ENCODE data around the gene TNPO2. TPM values are rescaled to one million over a fixed set of nuclear protein-coding genes. Genes with fewer than 3 reads are reported as not detected.

TNPO2 gene
- total and polyA plus RNA-seq, 2 of the 13 experiments (the other 11 are each of a cell fraction or from before 2014, with no cell fraction given), result 31.7 to 61.0 TPM

DNA sequence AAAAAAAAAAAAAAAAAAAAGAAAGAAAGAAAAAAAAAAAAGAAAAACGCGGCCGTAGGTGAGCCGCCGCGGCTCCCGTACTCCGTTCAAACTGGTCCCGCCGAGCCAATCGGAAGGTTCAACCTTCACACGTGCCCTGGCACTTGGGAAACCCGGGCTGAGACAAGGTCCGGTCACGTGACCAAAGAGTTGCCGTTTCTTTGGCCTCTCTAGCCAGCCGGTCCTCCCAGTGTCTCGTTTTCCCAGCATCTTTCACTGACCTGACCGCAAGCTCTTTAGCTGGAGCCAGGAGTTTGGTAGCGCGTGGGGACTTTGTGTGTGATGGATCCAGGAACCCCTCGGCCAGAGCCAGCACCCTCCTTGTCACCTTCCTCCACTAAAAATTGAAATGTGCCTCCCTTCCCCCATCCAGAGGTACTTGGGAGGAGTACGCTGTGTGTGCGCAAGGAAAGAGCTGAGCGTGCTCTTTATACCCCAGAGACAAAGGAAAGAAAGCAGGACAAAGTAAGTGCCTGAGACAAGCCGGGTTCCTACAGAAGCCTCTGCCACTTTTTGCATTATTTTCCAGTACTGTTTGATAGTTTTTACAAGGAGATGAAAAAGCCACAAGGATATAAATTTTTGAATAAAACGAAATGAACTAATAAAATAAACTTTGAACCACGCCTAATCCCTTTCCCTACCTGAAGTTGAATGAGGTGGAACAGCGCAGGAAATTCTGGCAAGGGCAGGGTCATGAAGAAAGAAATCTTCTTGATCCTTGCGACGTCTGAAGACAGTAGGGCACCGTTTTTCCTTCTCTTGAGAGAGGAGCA is 959 bp downstream of the TNPO2 start (continued):
- peak; percentile 83; the same call in 1 of the 3 replicates for TF ChIP-seq MXI1 (IDR thresholded peaks at IDR 0.05; ENCODE audit: borderline replicate concordance, low read depth, low read length)
- TF ChIP-seq, protein P1, sequence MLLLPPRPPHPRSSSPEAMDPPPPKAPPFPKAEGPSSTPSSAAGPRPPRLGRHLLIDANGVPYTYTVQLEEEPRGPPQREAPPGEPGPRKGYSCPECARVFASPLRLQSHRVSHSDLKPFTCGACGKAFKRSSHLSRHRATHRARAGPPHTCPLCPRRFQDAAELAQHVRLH (CRISPR knock-in tag; IDR thresholded peaks at IDR 0.05; ENCODE audit: borderline replicate concordance, low read depth), result peak; percentile 50; the same call in 1 of the 2 replicates
- TF ChIP-seq, protein P2, sequence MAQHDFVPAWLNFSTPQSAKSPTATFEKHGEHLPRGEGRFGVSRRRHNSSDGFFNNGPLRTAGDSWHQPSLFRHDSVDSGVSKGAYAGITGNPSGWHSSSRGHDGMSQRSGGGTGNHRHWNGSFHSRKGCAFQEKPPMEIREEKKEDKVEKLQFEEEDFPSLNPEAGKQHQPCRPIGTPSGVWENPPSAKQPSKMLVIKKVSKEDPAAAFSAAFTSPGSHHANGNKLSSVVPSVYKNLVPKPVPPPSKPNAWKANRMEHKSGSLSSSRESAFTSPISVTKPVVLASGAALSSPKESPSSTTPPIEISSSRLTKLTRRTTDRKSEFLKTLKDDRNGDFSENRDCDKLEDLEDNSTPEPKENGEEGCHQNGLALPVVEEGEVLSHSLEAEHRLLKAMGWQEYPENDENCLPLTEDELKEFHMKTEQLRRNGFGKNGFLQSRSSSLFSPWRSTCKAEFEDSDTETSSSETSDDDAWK (CRISPR knock-in tag; IDR thresholded peaks at IDR 0.05), result no peak
- TF ChIP-seq, protein P3, sequence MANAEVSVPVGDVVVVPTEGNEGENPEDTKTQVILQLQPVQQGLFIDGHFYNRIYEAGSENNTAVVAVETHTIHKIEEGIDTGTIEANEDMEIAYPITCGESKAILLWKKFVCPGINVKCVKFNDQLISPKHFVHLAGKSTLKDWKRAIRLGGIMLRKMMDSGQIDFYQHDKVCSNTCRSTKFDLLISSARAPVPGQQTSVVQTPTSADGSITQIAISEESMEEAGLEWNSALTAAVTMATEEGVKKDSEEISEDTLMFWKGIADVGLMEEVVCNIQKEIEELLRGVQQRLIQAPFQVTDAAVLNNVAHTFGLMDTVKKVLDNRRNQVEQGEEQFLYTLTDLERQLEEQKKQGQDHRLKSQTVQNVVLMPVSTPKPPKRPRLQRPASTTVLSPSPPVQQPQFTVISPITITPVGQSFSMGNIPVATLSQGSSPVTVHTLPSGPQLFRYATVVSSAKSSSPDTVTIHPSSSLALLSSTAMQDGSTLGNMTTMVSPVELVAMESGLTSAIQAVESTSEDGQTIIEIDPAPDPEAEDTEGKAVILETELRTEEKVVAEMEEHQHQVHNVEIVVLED (CRISPR knock-in tag; IDR thresholded peaks at IDR 0.05; ENCODE audit: borderline replicate concordance), result peak; percentile 26; the same call in 1 of the 2 replicates
- no peak for TF ChIP-seq ZNF367 (CRISPR knock-in tag; IDR thresholded peaks at IDR 0.05; ENCODE audit: borderline replicate concordance)
- no peak for TF ChIP-seq POGZ (CRISPR knock-in tag; IDR thresholded peaks at IDR 0.05)
- no peak for TF ChIP-seq NFKBIZ (CRISPR knock-in tag; IDR thresholded peaks at IDR 0.05)
- no peak for TF ChIP-seq ZBTB3 (CRISPR knock-in tag; IDR thresholded peaks at IDR 0.05; ENCODE audit: borderline replicate concordance, low read depth)
- no peak for TF ChIP-seq ZSCAN21 (CRISPR knock-in tag; IDR thresholded peaks at IDR 0.05; ENCODE audit: borderline replicate concordance)
- TF ChIP-seq TOE1 (CRISPR knock-in tag; IDR thresholded peaks at IDR 0.05), result no peak
- TF ChIP-seq, protein P4, sequence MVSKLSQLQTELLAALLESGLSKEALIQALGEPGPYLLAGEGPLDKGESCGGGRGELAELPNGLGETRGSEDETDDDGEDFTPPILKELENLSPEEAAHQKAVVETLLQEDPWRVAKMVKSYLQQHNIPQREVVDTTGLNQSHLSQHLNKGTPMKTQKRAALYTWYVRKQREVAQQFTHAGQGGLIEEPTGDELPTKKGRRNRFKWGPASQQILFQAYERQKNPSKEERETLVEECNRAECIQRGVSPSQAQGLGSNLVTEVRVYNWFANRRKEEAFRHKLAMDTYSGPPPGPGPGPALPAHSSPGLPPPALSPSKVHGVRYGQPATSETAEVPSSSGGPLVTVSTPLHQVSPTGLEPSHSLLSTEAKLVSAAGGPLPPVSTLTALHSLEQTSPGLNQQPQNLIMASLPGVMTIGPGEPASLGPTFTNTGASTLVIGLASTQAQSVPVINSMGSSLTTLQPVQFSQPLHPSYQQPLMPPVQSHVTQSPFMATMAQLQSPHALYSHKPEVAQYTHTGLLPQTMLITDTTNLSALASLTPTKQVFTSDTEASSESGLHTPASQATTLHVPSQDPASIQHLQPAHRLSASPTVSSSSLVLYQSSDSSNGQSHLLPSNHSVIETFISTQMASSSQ (IDR thresholded peaks at IDR 0.05; ENCODE audit: low read depth), result no peak
- TF ChIP-seq, protein P4 (CRISPR knock-in tag; IDR thresholded peaks at IDR 0.05; ENCODE audit: borderline replicate concordance), result peak; percentile 56; the same call in 1 of the 2 replicates
- no peak for TF ChIP-seq HNRNPL (IDR thresholded peaks at IDR 0.05; ENCODE audit: low read depth, low read length)
- TF ChIP-seq JUND (CRISPR knock-in tag; IDR thresholded peaks at IDR 0.05), result 0 out of 2 replicates have a peak, but pooled peaks have one; percentile 53
- TF ChIP-seq, protein P5, sequence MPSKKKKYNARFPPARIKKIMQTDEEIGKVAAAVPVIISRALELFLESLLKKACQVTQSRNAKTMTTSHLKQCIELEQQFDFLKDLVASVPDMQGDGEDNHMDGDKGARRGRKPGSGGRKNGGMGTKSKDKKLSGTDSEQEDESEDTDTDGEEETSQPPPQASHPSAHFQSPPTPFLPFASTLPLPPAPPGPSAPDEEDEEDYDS (CRISPR knock-in tag; IDR thresholded peaks at IDR 0.05), result peak; percentile 54
- no peak for TF ChIP-seq FOXM1 (CRISPR knock-in tag; IDR thresholded peaks at IDR 0.05)
- TF ChIP-seq, protein P6, sequence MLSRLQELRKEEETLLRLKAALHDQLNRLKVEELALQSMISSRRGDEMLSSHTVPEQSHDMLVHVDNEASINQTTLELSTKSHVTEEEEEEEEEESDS (CRISPR knock-in tag; IDR thresholded peaks at IDR 0.05; ENCODE audit: borderline replicate concordance), result no peak
- no peak for TF ChIP-seq RBAK (CRISPR knock-in tag; IDR thresholded peaks at IDR 0.05)
- TF ChIP-seq ZBTB8A (CRISPR knock-in tag; IDR thresholded peaks at IDR 0.05; ENCODE audit: borderline replicate concordance, low read depth), result no peak
